Ectodermal cell (in vitro differentiated cells): Measurements from ENCODE around the gene CSTB. TPM values are rescaled to one million over a fixed set of nuclear protein-coding genes. Genes with fewer than 3 reads are reported as not detected.
A peak's percentile ranks its signal among the peaks of the same experiment; 100 is the strongest.
"Not testable (repeated sequence)": the region's sequence is repeated elsewhere in the genome, so short reads cannot be mapped to it uniquely, and the experiment has no call there.

ENCODE experiments used
- H3K27ac ChIP-seq: 2 replicates; pipeline ENCODE4 v1.7.0; 2013; ENCODE audit warnings: mild to moderate bottlenecking, low read depth, low read length; ENCODE audit not compliant: insufficient read depth, poor library complexity, severe bottlenecking
- H3K27me3 ChIP-seq: 2 replicates; pipeline ENCODE4 v1.7.0; 2013; ENCODE audit warnings: mild to moderate bottlenecking, low read length; ENCODE audit not compliant: insufficient read depth, control insufficient read depth, poor library complexity, severe bottlenecking
- H3K36me3 ChIP-seq: one replicate; pipeline ENCODE4 v1.7.0; 2013; ENCODE audit warnings: low read length; ENCODE audit not compliant: control insufficient read depth, insufficient read depth
- H3K4me1 ChIP-seq: one replicate; pipeline ENCODE4 v1.7.0; 2013; ENCODE audit warnings: low read length; ENCODE audit not compliant: control insufficient read depth, insufficient read depth
- H3K4me3 ChIP-seq: 2 replicates; pipeline ENCODE4 v1.7.0; 2013; ENCODE audit warnings: low read depth, low read length, control low read depth; ENCODE audit not compliant: insufficient read depth
- H3K9me3 ChIP-seq: 2 replicates; pipeline ENCODE4 v1.7.0; 2013; ENCODE audit warnings: mild to moderate bottlenecking, low read length, moderate library complexity; ENCODE audit not compliant: control insufficient read depth
- WGBS, 2 experiments: methylation state at CpG; one replicate each; pipeline ENCODE4 v1.1.7; 2013; ENCODE audit warnings: missing lambda C conversion rate in 2 of 2; 5-methylcytosine and 5-hydroxymethylcytosine counted together
- polyA plus RNA-seq, 4 experiments: library from polyadenylated mRNA; stranded (reverse); fragments of 50-300 nt; gene quantifications; one replicate each; pipeline ENCODE4 v1.2.3, GENCODE V29; 2013

Gene CSTB, protein sequence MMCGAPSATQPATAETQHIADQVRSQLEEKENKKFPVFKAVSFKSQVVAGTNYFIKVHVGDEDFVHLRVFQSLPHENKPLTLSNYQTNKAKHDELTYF
- polyA plus RNA-seq (2013, experiment 1 of 4) = 35.7 TPM
- 36.7 TPM for polyA plus RNA-seq (2013, experiment 2 of 4)
- polyA plus RNA-seq (2013, experiment 3 of 4) = 33.3 TPM
- polyA plus RNA-seq (2013, experiment 4 of 4) = 39.1 TPM

DNA sequence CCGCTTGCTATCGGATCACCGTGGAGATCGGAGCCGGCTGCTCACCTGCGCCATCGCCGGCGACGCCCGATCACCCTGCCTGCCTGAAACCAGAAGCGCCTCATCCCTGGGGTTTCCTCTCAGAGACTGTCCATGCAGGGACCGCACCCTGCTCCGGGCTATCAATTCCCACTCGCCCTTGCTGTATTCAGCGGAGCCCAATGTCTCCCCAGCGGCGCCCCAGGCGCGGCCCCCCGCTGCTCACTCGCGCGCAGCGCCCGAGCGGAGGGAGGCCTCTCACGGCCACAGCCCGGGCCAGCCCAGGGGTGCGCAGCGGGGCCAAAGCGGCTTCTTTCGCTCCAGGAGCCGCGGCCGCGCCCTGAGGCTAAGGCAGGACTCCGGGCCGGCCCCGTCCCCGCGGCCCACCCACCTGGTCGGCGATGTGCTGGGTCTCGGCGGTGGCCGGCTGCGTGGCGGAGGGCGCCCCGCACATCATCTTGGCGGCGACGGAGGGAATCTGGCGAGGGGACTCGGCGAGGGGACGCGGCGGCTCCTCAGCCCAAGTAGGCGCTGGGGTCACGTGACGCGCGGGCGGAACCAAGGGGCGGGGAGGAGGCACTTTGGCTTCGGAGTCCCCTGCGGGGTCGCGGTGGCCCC lies at the start of gene CSTB:
CSTB (minus strand) TSS at position 514 of the 636 bp plus-strand sequence; CDS start at position 475, 39 bp downstream.
- 0 to 1% methylated on average over 71 of the region's 71 CpGs for WGBS, 2 experiments
- H3K27ac ChIP-seq = no peak within 1 kb of the TSS

DNA sequence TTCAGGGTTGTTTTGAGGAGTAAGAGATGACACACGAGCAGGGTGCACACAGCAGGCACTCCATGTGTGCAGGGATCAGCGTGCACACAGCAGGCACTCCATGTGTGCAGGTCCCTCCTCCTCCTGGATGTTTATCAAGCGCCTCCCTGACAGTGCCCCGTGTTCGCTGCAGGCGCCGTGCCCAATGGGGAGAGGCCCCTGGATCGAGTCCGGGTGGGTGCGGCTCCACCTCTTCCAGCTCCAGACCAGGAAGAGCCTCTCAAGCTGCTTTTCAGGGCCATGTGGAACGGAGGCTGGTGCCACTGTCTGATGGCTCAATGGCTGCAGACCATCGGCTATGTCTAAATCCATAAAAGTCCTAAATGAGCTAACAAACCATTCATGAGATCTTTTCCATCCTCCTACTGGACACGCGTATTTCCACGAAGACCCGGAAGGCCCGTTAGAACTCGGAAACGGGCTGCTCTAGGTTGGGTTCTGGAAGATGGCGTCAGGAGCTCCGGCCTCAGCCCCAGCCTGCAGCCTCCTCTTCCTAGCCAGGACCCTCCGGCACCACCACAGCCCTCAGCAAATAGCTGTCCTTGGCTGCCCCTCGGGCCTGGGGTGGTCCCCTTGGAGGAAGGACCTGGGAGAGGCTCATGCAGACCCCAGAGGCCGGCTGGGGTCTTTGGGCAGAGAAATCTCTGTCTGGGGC lies 49.3 kb upstream of the CSTB start:
- Histone ChIP-seq H3K4me3 (no peak overlapping the region), H3K27ac (no peak overlapping the region), H3K27me3 (no peaks in the 10 kb centered on the region), H3K4me1 (no peaks in the 10 kb centered on the region), H3K36me3 (no peaks in the 10 kb centered on the region), H3K9me3 (no peaks in the 10 kb centered on the region)
- 95 to 96% methylated on average over 24 of the region's 24 CpGs for WGBS, 2 experiments

More for the DNA sequence above, at the start of gene CSTB:
- Histone ChIP-seq H3K36me3 (peaks cover 7% of the 10 kb centered on the region), H3K4me3 (peak within 1 kb of the TSS; percentile 75), H3K27me3 (no peaks in the 10 kb centered on the region), H3K4me1 (peaks cover 12% of the 10 kb centered on the region), H3K9me3 (no peaks in the 10 kb centered on the region)

DNA sequence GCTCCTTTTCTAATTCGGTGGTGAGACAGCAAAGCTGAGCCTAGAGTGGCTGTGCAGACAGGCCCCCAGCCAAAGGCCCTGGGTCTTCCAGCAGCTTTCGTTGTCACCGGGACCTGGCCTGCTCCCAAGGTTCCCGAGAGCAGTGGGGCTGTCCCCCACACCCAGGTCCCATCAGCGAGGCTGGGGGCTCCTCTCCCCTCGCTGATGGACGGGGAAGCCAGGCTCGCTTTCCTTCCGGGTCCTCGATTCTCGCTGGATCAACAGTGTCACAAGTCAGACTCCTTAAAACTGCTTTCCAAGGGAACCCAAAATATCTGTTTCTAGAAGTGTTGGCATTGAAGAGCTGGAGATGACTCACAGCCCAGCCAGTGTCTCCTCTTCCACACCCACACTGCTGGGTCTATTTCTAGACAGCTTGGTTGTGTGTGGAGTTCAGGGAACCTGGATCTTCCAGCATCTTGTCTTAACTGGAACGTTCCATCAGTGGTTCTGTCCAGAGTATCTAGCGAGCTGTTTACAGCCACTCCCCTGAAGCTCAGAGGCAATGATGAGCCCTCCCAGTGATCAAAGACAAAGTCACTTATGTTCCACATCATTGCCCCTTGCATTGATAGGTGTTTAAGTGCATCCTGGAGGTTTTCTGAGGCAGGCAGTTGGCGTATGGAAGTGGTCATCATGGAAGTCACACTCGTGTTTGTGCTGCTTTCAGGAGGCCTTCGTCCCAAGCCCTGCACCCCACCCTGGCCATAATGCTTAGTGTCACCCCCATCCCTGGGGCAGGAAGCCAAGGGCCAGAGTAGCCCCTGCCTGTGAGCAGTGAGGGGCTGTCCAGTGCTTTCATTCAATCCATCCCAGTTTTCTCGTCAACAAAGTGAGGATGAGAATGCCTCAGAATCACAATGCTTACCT lies 48.5 kb upstream of the CSTB start:
- Histone ChIP-seq H3K27me3 (no peaks in the 10 kb centered on the region), H3K36me3 (no peaks in the 10 kb centered on the region), H3K4me1 (no peaks in the 10 kb centered on the region), H3K9me3 (no peaks in the 10 kb centered on the region), H3K4me3 (no peak overlapping the region), H3K27ac (no peak overlapping the region)
- WGBS, 2 experiments = 92 to 94% methylated on average over 17 of the region's 17 CpGs

DNA sequence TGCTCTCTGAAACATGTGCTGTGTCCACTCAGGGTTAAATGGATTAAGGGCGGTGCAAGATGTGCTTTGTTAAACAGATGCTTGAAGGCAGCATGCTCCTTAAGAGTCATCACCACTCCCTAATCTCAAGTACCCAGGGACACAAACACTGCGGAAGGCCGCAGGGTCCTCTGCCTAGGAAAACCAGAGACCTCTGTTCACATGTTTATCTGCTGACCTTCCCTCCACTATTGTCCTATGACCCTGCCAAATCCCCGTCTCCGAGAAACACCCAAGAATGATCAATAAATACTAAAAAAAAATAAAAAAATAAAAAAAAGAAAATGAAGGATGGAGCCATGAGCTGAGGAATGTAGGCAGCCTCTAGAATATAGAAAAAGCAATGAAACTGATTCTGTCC lies 46.6 kb upstream of the CSTB start:
- WGBS, 2 experiments = 100% methylated on average over 2 of the region's 5 CpGs; no CpG with 5 or more reads in 1 of the 2 experiments
- not testable (repeated sequence) for H3K9me3 ChIP-seq, H3K36me3 ChIP-seq, H3K27me3 ChIP-seq, H3K27ac ChIP-seq, H3K4me1 ChIP-seq, H3K4me3 ChIP-seq

DNA sequence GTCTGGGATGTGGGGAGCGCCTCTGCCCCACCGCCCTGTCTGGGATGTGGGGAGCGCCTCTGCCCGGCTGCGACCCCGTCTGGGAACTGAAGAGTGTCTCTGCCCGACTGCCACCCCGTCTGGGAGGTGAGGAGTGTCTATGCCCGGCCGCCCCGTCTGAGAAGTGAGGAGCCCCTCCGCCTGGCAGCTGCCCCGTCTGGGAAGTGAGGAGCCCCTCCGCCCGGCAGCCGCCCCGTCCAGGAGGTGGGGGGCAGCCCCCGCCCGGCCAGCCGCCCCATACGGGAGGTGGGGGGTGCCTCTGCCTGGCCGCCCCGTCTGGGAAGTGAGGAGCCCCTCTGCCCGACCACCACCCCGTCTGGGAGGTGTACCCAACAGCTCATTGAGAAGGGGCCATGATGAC lies 46.1 kb upstream of the CSTB start:
- not testable (repeated sequence) for H3K27ac ChIP-seq, H3K36me3 ChIP-seq, H3K4me1 ChIP-seq, H3K4me3 ChIP-seq, H3K27me3 ChIP-seq, H3K9me3 ChIP-seq
- WGBS, 2 experiments = 96 to 97% methylated on average over 25 of the region's 25 CpGs

DNA sequence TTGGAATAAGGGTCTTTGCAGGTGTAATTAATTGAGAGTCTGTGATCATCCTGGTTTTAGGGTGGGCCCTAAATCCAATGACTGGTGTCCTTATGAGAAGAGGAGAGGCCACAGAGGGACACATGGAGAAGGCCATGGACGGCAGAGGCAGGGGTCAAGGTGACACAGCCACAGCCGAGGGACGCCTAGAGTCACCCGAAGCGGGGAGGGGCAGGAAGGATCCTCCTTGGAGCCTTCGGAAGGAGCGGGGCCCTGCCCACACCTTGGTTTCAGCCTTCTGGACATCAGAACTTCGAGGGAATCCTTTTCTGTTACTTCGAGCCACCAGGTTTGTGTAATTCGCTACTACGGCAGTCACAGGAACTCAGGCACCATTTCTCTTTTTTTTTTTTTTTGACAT lies 44.4 kb upstream of the CSTB start:
- Histone ChIP-seq H3K9me3 (no peaks in the 10 kb centered on the region), H3K4me1 (no peaks in the 10 kb centered on the region), H3K27me3 (no peaks in the 10 kb centered on the region), H3K4me3 (no peak overlapping the region), H3K36me3 (no peaks in the 10 kb centered on the region), H3K27ac (no peak overlapping the region)
- 94 to 95% methylated on average over 11 of the region's 11 CpGs for WGBS, 2 experiments

DNA sequence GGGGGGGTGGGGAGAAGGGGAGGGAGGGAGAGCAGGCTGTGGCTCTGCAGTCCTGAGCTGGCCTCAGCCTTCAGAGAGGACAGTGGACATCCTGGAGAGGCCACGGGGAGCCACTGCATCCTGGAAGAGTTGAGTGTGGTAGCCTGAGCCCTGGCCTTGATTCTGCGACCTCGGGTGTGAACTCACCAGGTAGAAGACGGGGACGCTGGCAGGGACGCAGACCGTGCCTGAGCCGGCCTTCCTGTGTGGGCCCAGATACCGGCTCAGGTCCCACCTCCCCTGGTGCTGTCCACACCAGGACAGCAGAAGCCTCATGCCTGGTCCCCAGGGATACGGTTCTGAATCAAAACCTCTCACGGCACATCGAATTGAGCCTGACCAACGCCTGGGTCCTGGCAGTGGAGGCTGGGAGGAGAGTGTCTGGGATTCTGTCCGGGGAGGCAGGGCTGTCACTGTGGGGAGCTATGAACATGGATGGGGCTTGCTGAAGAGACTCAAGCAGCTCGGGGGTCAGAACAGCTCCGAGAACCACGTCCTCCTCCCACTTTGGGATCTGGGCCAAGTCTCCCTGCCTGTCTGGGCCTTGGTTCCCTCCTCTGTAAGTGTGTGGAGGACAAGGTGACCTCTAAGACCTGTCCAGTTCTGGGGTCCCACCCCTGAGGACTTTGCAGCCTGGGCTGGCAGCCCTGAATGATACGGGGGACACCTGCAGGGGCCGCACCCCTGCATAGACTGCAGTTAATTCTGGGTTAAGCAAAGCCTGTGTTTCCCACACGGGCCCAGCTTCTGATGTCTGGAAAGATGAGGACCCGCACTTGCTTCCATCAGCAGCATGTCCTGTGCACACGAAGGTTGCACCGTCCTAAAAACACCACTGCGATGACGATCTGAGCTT lies 43.6 kb upstream of the CSTB start:
- H3K36me3 ChIP-seq = no peaks in the 10 kb centered on the region
- WGBS, 2 experiments = 92% methylated on average over 25 of the region's 25 CpGs
- no peaks in the 10 kb centered on the region for H3K27me3 ChIP-seq
- no peak overlapping the region for H3K27ac ChIP-seq
- H3K4me1 ChIP-seq = peaks cover 2% of the 10 kb centered on the region
- H3K9me3 ChIP-seq = no peaks in the 10 kb centered on the region
- H3K4me3 ChIP-seq = no peak overlapping the region

DNA sequence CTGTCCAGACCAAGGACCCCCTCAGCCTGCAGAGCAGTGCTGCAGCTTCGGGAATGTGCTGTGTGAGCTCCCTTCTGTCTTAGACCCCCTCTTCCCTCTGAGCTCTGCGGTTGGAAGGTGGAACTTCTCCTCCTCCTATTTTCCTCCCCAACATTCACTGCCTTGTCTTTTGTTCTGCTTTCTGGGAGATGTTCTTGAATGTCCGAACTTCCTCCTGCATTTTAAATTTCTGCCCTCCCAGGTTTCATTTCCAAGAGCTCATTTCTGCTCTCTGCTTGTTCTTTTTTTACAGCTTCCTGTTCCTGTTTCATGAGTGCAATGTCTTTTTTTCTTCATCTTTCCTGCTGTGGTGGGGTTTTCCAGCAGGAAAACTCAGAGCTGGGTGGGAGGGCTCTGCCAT lies 42.6 kb upstream of the CSTB start:
- H3K36me3 ChIP-seq = no peaks in the 10 kb centered on the region
- H3K27ac ChIP-seq = no peak overlapping the region
- WGBS, 2 experiments = 79 to 82% methylated on average over 3 of the region's 3 CpGs

More for the DNA sequence above, 42.6 kb upstream of the CSTB start:
- Histone ChIP-seq H3K4me1 (peaks cover 8% of the 10 kb centered on the region), H3K27me3 (no peaks in the 10 kb centered on the region), H3K9me3 (no peaks in the 10 kb centered on the region), H3K4me3 (no peak overlapping the region)
